Heart left ventricle (tissue), 16 donors: ENCODE data around the gene SULF2. TPM values are rescaled to one million over a fixed set of nuclear protein-coding genes. Genes with fewer than 3 reads are reported as not detected.

ENCODE experiments used
- ATAC-seq, 4 donors: fragments of 200-7000 bp; cut with Tn5 transposase; one replicate each; pipeline ENCODE4 v1.9.1; 2020 to 2022; ENCODE audit warnings: moderate library complexity in 4 of 4, mild to moderate bottlenecking in 3 of 4, moderate number of reproducible peaks in 1 of 4
- DNase-seq, 5 donors: peaks; one replicate each; pipeline ENCODE4 v3.0.0-alpha.2; 2020
- H3K27ac ChIP-seq, 12 donors: fragments of 200-600 bp; sonication (generic) in 4 of 12; one replicate each; pipeline versions ENCODE4 v1.5.0 to v1.8.0; 2016 to 2022; ENCODE audit warnings: mild to moderate bottlenecking in 2 of 12
- H3K27me3 ChIP-seq, 9 donors: fragments of 200-600 bp; sonication (generic) in 2 of 9; one replicate each; pipeline versions ENCODE4 v1.5.1 to v1.8.0; 2016 to 2022; ENCODE audit warnings: mild to moderate bottlenecking in 3 of 9
- H3K36me3 ChIP-seq, 9 donors: fragments of 200-600 bp; sonication (generic) in 2 of 9; one replicate each; pipeline versions ENCODE4 v1.5.0 to v1.8.0; 2018 to 2022; ENCODE audit warnings: mild to moderate bottlenecking in 2 of 9
- H3K4me1 ChIP-seq, 12 donors: fragments of 200-600 bp; sonication (generic) in 4 of 12; one replicate each; pipeline versions ENCODE4 v1.5.0 to v1.8.0; 2016 to 2022; ENCODE audit warnings: mild to moderate bottlenecking in 3 of 12
- H3K4me3 ChIP-seq, 12 donors: fragments of 200-600 bp; sonication (generic) in 4 of 12; one replicate each; pipeline versions ENCODE4 v1.5.0 to v1.8.0; 2017 to 2022; ENCODE audit warnings: mild to moderate bottlenecking in 9 of 12, moderate library complexity in 4 of 12
- H3K9me3 ChIP-seq, 12 donors: fragments of 200-600 bp; sonication (generic) in 4 of 12; one replicate each; pipeline versions ENCODE4 v1.5.0 to v1.8.0; 2016 to 2022; ENCODE audit warnings: mild to moderate bottlenecking in 1 of 12
- CTCF ChIP-seq, 12 donors: fragments of 200-600 bp; sonication (generic) in 4 of 12; IDR thresholded peaks; one replicate each; pipeline versions ENCODE4 v1.5.0 to v1.8.0; 2018 to 2022; ENCODE audit warnings: antibody characterized with exemption in 12 of 12, mild to moderate bottlenecking in 5 of 12
- POLR2A ChIP-seq, 2 donors: fragments of 450-650 bp; IDR thresholded peaks; one replicate each; pipeline ENCODE4 v1.6.1; 2017; ENCODE audit warnings: antibody characterized with exemption in 2 of 2, mild to moderate bottlenecking in 2 of 2, moderate library complexity in 2 of 2
- WGBS, 4 donors: extraction: QIAGEN DNeasy Blood & Tissue Kit in 2 of 4; methylation state at CpG; one replicate each; pipeline versions ENCODE4 v1.1.5 to v1.1.7; 2013 to 2018; 5-methylcytosine and 5-hydroxymethylcytosine counted together
- intact Hi-C, 10 donors: fragments of 100-400 bp; cut with DNase I; formaldehyde crosslinking; loops; one replicate each; pipeline versions ENCODE4 v1.11.1 to v1.14.2; 2022
- polyA plus RNA-seq, 2 donors: library from polyadenylated mRNA; stranded (reverse); fragments of 200-250 nt; gene quantifications; one replicate each; pipeline ENCODE4 v1.2.3, GENCODE V29; 2013
- total RNA-seq, 9 donors: library from RNA; depleted of rRNA in 2 of 9; stranded (reverse); fragments of >200 nt in 2 of 9; fragmentation: NEBNext Ultra II Directional in 3 of 9; extraction: Animal tissue kit (Norgen Biotek cat#: 25700) in 3 of 9; gene quantifications; one replicate each; pipeline versions ENCODE4 v1.1.0 to v1.2.4, GENCODE V29; 2016 to 2023
- donor health status: ischemic (EF 13 %, LVEDD 7.1; RV severe dilation, severe dysfunction).
- donor health status: healthy with polysubstance abuse.
- donor health status: DM: no; HTN: yes; CAD: no.
- donor health status: DM: no; HTN: no; CAD: no.
- donor health status: ischemic (EF 25% LVEDD 6.9; RV normal size, moderate dysfunction).
- donor health status: ischemic (EF 25% LVEDD 5.7; RV mildly dilated, moderate dysfunction).
- donor health status: healthy.
- donor health status: DM: yes; HTN: yes; CAD: no.
- donor health status: ischemic (EF 35%, LVEDD 5.7; RV mildly dilated, moderate dysfunction).
- donor health status: nonischemic (EF 11% LVEDD 7.7; RV severe dilation, severe dysfunction).
- donor health status: DM: yes; HTN: yes; CAD: no.
- donor health status: PGD.
- donor health status: ischemic (EF 29% LVEDD 5.4; RV normal size, mild dysfunction).
- donor health status: nonischemic (EF 23%, LVEDD 6.1; RV moderate dilation, normal function).

Gene SULF2
- total and polyA plus RNA-seq, 11 donors, result 16.7 to 51.5 (median 28.5) TPM

GRCh38 chr20:47785854-47786764, 828 bp upstream of the SULF2 start:
- intact Hi-C loops, result loop anchor here (1.0 to 10.0 kb wide), 13 partner anchors 61 to 836 kb away; no protein-coding TSS in a partner anchor
- peaks cover 0 to 36% (median 7%) of the 10 kb centered on the region in 9 donors for H3K27me3 ChIP-seq
- 1 to 2% (median 1%) methylated on average over 59 to 86 of the region's 86 CpGs for WGBS, 4 donors

DNA sequence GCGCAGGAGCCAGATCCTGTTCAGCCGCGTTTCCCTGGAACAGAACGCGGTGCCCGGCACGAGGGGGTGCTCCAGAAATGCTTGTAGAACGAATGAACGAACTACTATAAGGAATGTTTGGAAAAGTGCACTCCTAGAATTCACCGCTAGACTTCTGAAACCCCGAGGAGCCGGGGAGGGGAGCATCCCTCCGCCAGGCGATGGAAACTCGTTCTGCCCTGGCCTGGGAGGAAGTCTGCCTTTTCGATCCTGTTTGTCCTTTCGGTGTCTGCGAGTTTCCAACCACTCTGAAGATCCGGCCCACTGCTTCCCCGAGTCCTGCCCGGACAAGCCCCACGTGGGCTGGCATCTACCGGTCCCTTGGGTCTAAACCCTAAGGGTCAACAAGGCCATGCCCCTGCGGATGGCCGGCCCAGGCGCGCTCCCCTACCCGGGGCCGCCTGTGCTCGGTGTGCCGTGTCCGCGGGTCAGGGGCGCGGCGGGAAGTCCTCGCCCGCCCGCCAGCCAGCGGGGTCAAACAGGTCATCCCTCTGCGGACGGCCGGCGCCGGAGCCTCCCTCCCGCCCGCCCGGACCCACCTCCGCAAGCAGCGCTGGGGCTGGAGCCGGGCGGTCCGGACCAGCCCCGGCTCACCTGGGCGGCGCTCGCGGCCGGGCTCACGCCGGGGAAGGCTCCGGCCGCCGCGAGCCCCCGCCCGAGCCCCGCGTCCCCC, 526 bp downstream of the SULF2 start:
- Histone ChIP-seq H3K27ac (peak overlapping the region; percentile 49 to 81 (median 67)), H3K27me3 (peaks cover 0 to 36% (median 7%) of the 10 kb centered on the region in 9 donors), H3K36me3 (no peaks in the 10 kb centered on the region), H3K4me1 (peaks cover 0 to 29% (median 17%) of the 10 kb centered on the region in 12 donors), H3K9me3 (no peaks in the 10 kb centered on the region), H3K4me3 (peak overlapping the region; percentile 28 to 88 (median 66))
- intact Hi-C loops, result loop anchor here (2.0 to 10.0 kb wide), 12 partner anchors 52 to 838 kb away; no protein-coding TSS in a partner anchor
- TF ChIP-seq POLR2A (IDR thresholded peaks at IDR 0.05), result no peak
- TF ChIP-seq CTCF (IDR thresholded peaks at IDR 0.05), result peak in 5 of 12 donors; percentile 4 to 30 (median 26)
- 0 to 3% (median 1%) methylated on average over 9 to 69 of the region's 69 CpGs for WGBS, 4 donors
- DNase-seq (peak; percentile 39 to 77 (median 48)), ATAC-seq (peak in 3 of 4 donors; percentile 35 to 52 (median 39))

More at GRCh38 chr20:47785854-47786764, 828 bp upstream of the SULF2 start:
- peaks cover 0 to 34% (median 18%) of the 10 kb centered on the region in 12 donors for H3K4me1 ChIP-seq
- H3K36me3 ChIP-seq, result no peaks in the 10 kb centered on the region
- DNase-seq (peak; percentile 56 to 82 (median 77)), ATAC-seq (peak; percentile 70 to 93 (median 86))
- TF ChIP-seq POLR2A (IDR thresholded peaks at IDR 0.05) (no peak), CTCF (IDR thresholded peaks at IDR 0.05) (peak; percentile 51 to 87 (median 73))
- H3K4me3 ChIP-seq, result peak overlapping the region; percentile 28 to 88 (median 66)
- H3K27ac ChIP-seq, result peak overlapping the region; percentile 26 to 87 (median 78)
- H3K9me3 ChIP-seq, result no peaks in the 10 kb centered on the region

DNA sequence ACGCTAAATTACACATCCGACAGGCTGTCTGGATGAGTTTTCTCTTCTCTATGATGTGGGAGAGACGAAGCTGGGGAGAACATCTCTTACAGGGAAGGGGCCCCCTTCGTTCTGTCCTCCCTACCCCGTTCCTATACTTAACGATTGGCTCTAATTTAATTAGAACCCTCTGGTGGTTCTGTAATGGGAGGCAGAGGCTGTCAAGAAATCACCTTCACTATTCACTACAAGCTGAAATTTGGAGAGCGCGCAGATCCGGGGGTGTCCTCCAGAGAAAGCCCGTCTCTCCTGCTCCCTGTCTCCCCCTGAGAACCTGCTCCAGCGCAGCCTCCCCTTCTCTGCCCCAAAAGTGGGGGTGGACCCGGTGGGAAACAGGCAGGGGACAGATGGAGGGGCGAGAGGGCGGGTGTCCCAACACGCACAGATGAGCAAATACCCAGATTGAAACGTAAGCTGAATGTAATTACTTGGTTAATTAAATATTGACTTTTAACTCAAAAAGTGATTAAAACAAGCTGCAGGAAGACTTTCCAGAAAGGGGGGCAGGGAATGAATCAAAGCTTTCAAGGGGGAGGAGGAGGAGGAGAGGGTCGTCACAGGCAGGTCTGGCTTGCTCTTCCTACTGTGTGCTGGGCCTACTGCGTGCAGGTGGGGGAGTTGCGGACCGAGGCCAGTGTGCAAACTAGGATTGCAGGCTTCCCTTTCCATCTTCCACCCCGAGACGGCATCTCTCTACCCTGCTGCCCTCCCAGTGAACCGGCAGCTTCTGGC, 1.3 kb downstream of the SULF2 start:
- Histone ChIP-seq H3K4me1 (peaks cover 0 to 29% (median 17%) of the 10 kb centered on the region in 12 donors), H3K4me3 (peak overlapping the region; percentile 28 to 88 (median 66)), H3K36me3 (no peaks in the 10 kb centered on the region), H3K27ac (peak overlapping the region in 9 of 12 donors; percentile 55 to 81 (median 71)), H3K27me3 (peaks cover 0 to 36% (median 7%) of the 10 kb centered on the region in 9 donors), H3K9me3 (no peaks in the 10 kb centered on the region)
- TF ChIP-seq CTCF (IDR thresholded peaks at IDR 0.05) (no peak), POLR2A (IDR thresholded peaks at IDR 0.05) (no peak)
- ATAC-seq (no peak), DNase-seq (no peak)
- intact Hi-C loops, result loop anchor here in 9 of 10 donors (2.0 to 10.0 kb wide), 7 partner anchors 52 to 511 kb away; no protein-coding TSS in a partner anchor
- WGBS, 4 donors, result 50 to 53% (median 52%) methylated on average over 23 of the region's 23 CpGs
